IPS-15b (cell line): ENCODE results near the gene TCF23.
A peak's percentile ranks its signal among the peaks of the same experiment; 100 is the strongest.

Experiments used
- H3K27me3 ChIP-seq: one replicate; pipeline ENCODE4 v1.6.1; 2013; ENCODE audit warnings: low read length; ENCODE audit not compliant: control insufficient read depth, insufficient read depth
- H3K36me3 ChIP-seq: one replicate; pipeline ENCODE4 v1.6.1; 2013; ENCODE audit warnings: low read length; ENCODE audit not compliant: control insufficient read depth, insufficient read depth
- H3K4me1 ChIP-seq: one replicate; pipeline ENCODE4 v1.6.1; 2013; ENCODE audit warnings: mild to moderate bottlenecking, low read length; ENCODE audit not compliant: control insufficient read depth, insufficient read depth
- H3K4me3 ChIP-seq: one replicate; pipeline ENCODE4 v1.5.1; 2013; ENCODE audit warnings: low read depth, low read length
- H3K9ac ChIP-seq: one replicate; pipeline ENCODE4 v1.6.1; 2013; ENCODE audit warnings: low read depth, mild to moderate bottlenecking, low read length
- H3K9me3 ChIP-seq: one replicate; pipeline ENCODE4 v1.6.1; 2013; ENCODE audit warnings: mild to moderate bottlenecking, low read length; ENCODE audit not compliant: control insufficient read depth, insufficient read depth

Gene TCF23

DNA sequence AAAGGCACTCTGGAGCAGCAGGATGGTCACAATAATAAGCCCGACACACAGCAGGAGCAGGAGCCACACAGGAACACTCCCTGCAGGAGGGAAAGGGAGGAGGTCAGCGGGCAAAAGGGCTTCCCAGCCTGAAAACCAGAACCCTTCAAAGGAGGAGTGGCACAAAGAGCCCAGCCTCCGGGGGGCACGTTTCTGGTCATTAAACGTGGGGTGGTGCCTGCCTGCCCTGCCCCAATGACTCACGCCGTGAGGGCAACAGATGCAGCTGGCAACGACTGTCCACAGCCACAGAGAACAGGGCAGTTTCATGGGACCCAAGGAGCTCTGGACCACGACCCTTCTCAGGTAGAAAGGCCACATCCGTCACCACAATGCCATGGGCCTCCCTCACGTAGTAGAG lies 17.4 kb upstream of the TCF23 start:
- Histone ChIP-seq H3K4me1 (peaks cover 3% of the 10 kb centered on the region), H3K9me3 (no peaks in the 10 kb centered on the region), H3K4me3 (no peak overlapping the region), H3K36me3 (peaks cover 34% of the 10 kb centered on the region), H3K27me3 (no peaks in the 10 kb centered on the region), H3K9ac (no peak overlapping the region)

DNA sequence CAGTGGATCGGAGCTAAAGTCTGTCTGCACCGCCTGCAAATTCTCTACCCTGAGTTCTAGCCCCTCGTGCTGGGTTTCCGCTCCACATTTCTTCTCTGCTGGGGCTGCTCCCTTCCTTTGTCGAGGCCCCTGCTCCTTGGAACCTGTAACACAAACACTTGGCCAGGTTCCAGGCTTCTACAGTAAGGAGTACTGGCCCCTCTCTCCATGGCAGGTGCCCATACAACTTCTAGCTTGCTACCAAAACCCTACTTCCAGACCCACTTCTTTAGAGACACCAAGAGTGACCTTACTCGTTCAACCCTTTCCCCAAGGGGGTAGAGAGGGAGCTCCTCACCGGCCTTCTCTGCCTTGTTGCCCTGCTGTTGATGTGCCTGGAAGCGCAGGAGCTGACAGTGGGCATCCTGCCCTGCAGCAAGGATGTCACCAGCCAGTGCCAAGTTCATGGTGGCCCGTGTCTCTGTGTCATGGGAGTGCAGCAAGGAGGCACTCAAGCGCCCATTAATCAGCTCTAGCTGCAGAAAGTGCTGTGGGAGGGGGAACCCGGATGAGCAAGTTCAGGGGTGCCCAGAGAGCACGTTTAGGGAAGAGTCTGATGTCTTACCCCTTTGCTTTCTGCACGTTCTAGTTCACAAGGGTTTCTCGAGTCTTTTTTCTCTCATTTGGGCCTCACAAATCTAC lies 15.5 kb upstream of the TCF23 start:
- peaks cover 3% of the 10 kb centered on the region for H3K4me1 ChIP-seq

DNA sequence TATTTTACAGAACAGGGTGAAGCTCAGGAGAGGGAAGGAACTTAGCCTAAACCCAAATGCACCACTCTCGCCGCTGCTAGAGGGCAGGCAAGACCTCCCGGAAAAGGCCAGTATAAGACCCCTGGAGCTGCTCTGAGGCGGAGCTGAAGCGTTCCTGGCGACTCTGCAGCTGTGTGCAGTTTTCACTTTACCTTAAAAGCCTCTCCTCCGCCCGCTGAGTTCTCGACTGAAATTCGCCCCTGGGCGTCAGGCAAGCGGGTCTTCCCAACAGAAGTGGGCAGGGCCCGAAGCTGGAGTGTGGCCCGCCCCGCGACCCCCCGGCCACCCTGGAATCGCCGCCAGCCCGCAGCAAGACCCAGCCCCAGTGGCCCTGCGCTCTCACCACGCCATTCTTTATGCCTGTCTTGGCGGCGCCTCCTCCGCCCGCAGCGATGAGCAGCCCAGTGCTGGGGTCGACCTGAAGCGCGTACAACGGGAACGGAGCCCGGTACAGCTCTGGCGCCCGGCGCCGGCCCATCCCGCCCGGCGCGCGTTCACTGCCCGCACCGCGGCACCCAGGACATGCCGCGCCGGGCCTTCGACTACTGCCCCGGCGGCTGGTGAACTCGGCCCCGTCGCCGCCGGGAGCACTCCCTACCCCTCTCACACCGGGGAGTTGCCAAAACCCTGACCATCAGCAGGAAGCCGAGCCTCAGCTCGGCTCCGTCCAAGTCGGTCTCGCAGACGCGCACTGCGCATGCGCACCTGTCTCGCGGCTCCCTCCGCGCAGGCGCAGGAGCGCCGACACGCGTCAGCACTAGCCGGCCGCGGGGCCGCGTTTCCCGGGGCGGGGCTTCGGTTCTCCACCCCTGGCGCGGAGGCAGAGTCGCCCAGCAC lies 14.7 kb upstream of the TCF23 start, which contains the start of gene PREB:
Gene PREB, minus strand, starts transcription at position 732 of the 876 bp plus-strand sequence. Its CDS starts 215 bp downstream, at position 517.
- Histone ChIP-seq H3K36me3 (peaks cover 34% of the 10 kb centered on the region), H3K9ac (peak within 1 kb of the TSS; percentile 83), H3K4me3 (peak within 1 kb of the TSS; percentile 79), H3K9me3 (no peaks in the 10 kb centered on the region), H3K4me1 (peaks cover 3% of the 10 kb centered on the region), H3K27me3 (no peaks in the 10 kb centered on the region)

More for the DNA sequence above, 15.5 kb upstream of the TCF23 start:
- Histone ChIP-seq H3K9ac (peak overlapping the region; percentile 68), H3K36me3 (peaks cover 34% of the 10 kb centered on the region), H3K4me3 (peak overlapping the region; percentile 79), H3K27me3 (no peaks in the 10 kb centered on the region), H3K9me3 (no peaks in the 10 kb centered on the region)

DNA sequence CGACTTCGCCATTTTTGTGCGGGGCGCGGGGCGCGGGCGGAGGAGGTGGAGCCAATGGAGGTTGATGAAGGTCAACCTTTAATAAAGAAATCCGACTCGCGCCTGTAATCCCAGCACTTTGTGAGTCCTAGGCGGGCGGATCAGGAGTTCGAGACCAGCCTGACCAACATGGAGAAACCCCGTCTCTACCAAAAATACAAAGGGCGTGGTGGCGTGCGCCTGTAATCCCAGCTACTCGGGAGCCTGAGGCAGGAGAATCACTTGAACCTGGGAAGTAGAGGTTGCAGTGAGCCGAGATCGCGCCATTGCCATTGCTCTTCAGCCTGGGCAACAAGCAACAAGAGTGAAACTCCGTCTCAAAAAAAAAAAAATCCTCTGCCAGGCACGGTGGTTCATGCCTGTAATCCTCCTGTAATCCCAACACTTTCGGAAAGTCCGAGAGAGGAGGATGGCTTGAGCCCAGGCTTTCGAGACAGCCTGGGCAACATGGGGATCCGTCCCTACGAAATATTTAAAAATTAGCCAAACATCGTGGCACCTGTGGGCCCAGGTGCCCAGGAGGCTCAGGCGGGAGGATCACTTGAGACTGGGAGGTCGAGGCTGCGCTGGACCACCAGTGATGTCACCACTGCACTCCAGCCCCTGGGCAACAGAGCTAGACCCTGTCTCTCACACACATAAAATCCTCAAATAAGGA lies 13.9 kb upstream of the TCF23 start:
- Histone ChIP-seq H3K9ac (peak overlapping the region; percentile 83), H3K36me3 (peaks cover 31% of the 10 kb centered on the region), H3K4me1 (peaks cover 3% of the 10 kb centered on the region), H3K27me3 (no peaks in the 10 kb centered on the region), H3K4me3 (peak overlapping the region; percentile 52), H3K9me3 (no peaks in the 10 kb centered on the region)

DNA sequence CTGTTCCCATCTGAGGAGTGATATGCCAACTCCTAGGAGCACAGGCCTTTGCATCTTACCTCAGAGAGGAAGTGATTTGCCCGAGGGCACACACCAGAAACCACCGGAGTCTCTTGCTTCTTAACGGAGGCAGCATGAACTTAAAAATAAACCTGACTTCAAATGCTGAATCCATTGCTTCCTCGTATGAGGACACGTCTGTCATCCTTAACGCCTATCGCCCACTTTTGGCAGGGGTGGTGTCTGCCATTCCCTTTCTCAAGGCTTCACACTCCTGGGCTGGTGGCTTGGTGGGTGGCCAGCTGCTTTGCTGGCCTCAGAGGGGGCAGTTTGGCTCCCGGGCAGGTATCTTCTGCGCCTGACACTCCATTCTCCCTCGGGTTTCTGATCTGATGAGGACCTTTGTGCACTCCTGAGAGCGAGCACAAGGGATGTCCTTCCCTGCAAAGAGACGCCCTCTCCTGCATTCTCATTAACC lies 13.3 kb upstream of the TCF23 start:
- Histone ChIP-seq H3K9ac (no peak overlapping the region), H3K27me3 (no peaks in the 10 kb centered on the region), H3K9me3 (no peaks in the 10 kb centered on the region), H3K4me1 (peaks cover 3% of the 10 kb centered on the region), H3K36me3 (peaks cover 26% of the 10 kb centered on the region), H3K4me3 (no peak overlapping the region)

DNA sequence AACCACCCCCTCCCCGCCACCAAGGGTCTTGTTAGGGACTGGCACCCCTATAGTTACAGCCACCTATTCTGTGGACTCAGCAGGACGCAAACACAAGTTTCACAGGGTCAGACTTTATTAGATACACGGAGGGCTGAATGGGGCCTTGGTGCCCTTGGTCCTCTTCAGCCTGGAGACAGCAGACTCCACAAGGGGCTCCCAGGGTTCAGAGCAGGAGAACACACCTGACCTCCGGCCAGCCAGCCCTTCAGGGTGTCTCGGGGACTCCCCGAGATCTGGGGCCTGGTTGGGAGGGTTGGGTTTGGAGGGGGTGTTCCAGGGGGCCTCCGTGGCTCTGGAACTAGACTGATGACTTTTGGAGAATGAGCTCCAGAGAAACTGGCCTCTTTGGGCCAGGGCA lies 12.1 kb upstream of the TCF23 start:
- Histone ChIP-seq H3K36me3 (peaks cover 17% of the 10 kb centered on the region), H3K27me3 (no peaks in the 10 kb centered on the region), H3K9ac (no peak overlapping the region), H3K9me3 (no peaks in the 10 kb centered on the region), H3K4me3 (no peak overlapping the region), H3K4me1 (peaks cover 3% of the 10 kb centered on the region)

DNA sequence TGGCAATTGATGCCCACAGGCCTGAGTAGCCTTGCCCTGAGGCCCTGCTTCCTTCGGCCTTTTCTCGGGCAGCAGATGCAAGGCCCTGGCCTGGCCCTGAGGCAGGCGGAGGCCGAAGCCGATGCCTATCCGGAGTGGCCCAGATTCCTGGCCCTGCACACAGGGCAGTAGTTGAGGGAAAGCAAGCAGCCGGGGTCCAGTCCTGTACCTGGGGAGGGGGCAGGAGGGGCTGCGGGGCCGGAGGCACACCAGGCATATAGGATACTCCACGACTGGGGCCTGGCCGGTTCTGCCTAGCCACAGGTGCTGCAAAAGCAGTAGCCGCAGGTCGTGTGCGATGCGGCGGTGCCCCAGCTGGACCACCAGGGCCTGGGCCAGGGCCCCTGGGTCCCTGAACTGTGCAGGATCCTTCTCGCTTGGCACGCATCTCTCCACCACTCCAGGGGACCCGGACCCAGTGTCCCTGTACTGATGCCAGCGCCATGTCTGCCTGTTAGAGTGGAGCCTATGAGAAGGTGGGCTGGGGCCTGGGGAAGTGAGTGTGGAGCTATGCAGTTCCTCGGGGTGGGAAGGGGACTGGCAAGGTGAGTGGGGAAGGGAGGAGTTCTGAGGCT lies 11.4 kb upstream of the TCF23 start:
- Histone ChIP-seq H3K36me3 (peaks cover 10% of the 10 kb centered on the region), H3K27me3 (no peaks in the 10 kb centered on the region), H3K9ac (no peak overlapping the region), H3K4me1 (peaks cover 3% of the 10 kb centered on the region), H3K4me3 (no peak overlapping the region), H3K9me3 (no peaks in the 10 kb centered on the region)

DNA sequence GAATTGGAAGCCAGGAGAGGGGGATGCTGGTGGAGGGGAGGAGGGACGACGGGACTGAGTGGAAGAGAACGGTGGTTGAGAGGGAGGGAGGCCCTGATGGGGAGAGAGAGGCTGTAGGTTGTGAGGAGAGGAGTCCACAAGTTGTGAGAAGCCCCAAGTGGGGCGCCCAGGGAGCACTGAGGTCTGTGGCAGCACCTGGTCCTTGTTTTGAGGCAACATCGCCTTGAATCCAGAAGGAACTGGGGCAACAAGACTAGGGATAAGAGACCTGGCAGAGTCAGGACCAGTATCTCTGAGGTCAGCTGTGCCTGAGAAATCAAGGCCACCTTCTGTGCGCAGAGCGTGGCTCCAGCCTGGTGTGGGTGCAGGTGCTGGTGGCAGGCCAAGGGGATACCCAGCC lies 10.7 kb upstream of the TCF23 start:
- Histone ChIP-seq H3K4me3 (no peak overlapping the region), H3K27me3 (no peaks in the 10 kb centered on the region), H3K36me3 (peaks cover 3% of the 10 kb centered on the region), H3K4me1 (peaks cover 3% of the 10 kb centered on the region), H3K9me3 (no peaks in the 10 kb centered on the region), H3K9ac (no peak overlapping the region)

DNA sequence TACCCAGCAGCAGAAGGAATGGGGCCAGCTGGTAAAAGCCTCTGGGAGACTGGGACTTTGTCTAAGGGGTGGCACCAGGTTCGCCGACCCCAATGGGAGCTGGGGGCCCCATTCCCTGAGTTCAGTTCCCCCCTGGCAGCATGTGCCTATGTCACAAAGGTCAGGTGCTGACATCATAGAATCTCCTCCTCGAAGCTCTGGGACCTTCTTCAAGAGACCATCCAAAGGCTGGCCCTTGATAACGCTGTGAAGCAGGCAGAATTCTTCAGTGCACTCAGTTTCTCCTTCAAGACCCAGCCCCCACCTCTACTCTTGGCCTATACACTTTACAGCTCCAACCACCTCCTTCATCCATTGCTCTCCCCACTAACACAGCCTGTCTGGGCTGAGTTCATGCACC lies 9.5 kb upstream of the TCF23 start, which contains the start of gene PRR30:
Gene PRR30, minus strand, starts transcription at position 101 of the 400 bp plus-strand sequence. CDS start 1,081 bp downstream, outside the sequence.
- no peaks in the 10 kb centered on the region for H3K27me3 ChIP-seq

DNA sequence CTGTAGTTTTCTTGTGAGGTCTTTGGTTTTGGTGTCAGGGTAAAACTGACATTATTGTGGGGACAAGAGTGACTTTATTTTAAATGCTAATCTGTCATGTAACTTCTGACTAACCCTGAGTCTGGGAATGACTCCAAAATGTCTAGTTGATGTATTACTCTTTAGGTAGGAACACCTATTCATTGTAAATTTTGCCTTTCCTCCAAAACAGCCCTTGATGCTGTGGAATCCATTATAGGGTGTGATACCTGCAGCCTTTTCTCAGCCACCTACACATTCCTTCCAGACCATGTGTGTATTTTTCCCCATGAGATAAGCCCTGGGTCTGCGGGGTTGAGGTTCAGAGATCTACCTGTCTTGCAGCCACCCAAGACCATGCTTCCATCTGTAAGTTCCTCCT lies 5.5 kb upstream of the TCF23 start:
- Histone ChIP-seq H3K4me3 (no peak overlapping the region), H3K27me3 (no peaks in the 10 kb centered on the region), H3K4me1 (no peaks in the 10 kb centered on the region), H3K9me3 (no peaks in the 10 kb centered on the region), H3K9ac (no peak overlapping the region), H3K36me3 (no peaks in the 10 kb centered on the region)

More for the DNA sequence above, 9.5 kb upstream of the TCF23 start, which contains the start of gene PRR30:
- Histone ChIP-seq H3K4me3 (no peak within 1 kb of the TSS), H3K4me1 (no peaks in the 10 kb centered on the region), H3K9ac (no peak within 1 kb of the TSS), H3K9me3 (no peaks in the 10 kb centered on the region), H3K36me3 (no peaks in the 10 kb centered on the region)

DNA sequence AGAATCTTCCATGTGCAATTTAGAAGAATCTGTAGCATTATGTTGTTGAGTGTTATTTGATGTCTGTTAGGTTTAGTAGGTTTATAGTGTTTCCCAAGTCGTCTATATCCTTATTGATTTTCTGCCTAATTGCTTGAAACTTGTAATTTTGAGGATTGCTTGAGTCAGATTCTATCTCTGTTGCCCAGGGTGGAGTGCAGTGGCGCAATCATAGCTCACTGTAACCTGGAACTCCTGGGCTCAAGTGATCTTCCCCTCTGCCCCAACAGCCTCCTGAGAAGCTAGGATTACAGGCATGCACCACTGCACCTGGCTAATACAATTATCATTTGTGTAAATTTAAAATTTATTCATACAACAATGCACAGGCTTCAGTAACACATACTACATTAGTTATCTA lies 3.1 kb upstream of the TCF23 start:
- H3K27me3 ChIP-seq, result no peaks in the 10 kb centered on the region
- H3K4me1 ChIP-seq, result no peaks in the 10 kb centered on the region
- no peak overlapping the region for H3K9ac ChIP-seq
- no peaks in the 10 kb centered on the region for H3K36me3 ChIP-seq
- no peak overlapping the region for H3K4me3 ChIP-seq
- no peaks in the 10 kb centered on the region for H3K9me3 ChIP-seq
